Aorta (tissue), 5 donors: ENCODE results near the gene MYO1C. TPM values are rescaled to one million over a fixed set of nuclear protein-coding genes. Genes with fewer than 3 reads are reported as not detected.

Experiments used
- ATAC-seq: fragments of 200-7000 bp; cut with Tn5 transposase; one replicate; pipeline ENCODE4 v1.9.1; 2022; ENCODE audit warnings: moderate library complexity; ENCODE audit not compliant: low FRiP score
- DNase-seq, 2 donors: peaks; one replicate each; pipeline ENCODE4 v3.0.0-alpha.2; 2020
- H3K27ac ChIP-seq, 2 donors: one replicate each; pipeline ENCODE4 v1.5.1; 2013; ENCODE audit warnings: low read length in 2 of 2, mild to moderate bottlenecking in 2 of 2, moderate library complexity in 2 of 2, control low read depth in 1 of 2, inconsistent platforms in 1 of 2, low read depth in 1 of 2
- H3K27me3 ChIP-seq, 2 donors: one replicate each; pipeline ENCODE4 v1.6.1; 2013; ENCODE audit warnings: control low read depth in 1 of 2, low read length in 1 of 2, mild to moderate bottlenecking in 1 of 2, moderate library complexity in 1 of 2; ENCODE audit not compliant: insufficient read depth in 2 of 2, control insufficient read depth in 1 of 2
- H3K36me3 ChIP-seq, 2 donors: one replicate each; pipeline ENCODE4 v1.6.1; 2013; ENCODE audit warnings: control low read depth in 1 of 2, low read length in 1 of 2, mild to moderate bottlenecking in 1 of 2; ENCODE audit not compliant: insufficient read depth in 2 of 2, control insufficient read depth in 1 of 2
- H3K4me1 ChIP-seq, 2 donors: one replicate each; pipeline ENCODE4 v1.6.1; 2013; ENCODE audit warnings: low read length in 2 of 2, control low read depth in 1 of 2, mild to moderate bottlenecking in 1 of 2, moderate library complexity in 1 of 2; ENCODE audit not compliant: insufficient read depth in 2 of 2, control insufficient read depth in 1 of 2
- H3K4me3 ChIP-seq, 2 donors: one replicate each; pipeline ENCODE4 v1.5.1; 2013; ENCODE audit warnings: low read length in 2 of 2, control low read depth in 1 of 2, mild to moderate bottlenecking in 1 of 2
- H3K9me3 ChIP-seq: one replicate; pipeline ENCODE4 v1.6.1; 2013; ENCODE audit warnings: mild to moderate bottlenecking, low read length; ENCODE audit not compliant: control insufficient read depth
- WGBS, 2 donors: extraction: QIAGEN DNeasy Blood & Tissue Kit; methylation state at CpG; one replicate each; pipeline ENCODE4 v1.1.7; 2013; 5-methylcytosine and 5-hydroxymethylcytosine counted together
- intact Hi-C, 2 donors: fragments of 100-400 bp; cut with DNase I; formaldehyde crosslinking; loops; one replicate each; pipeline versions ENCODE4 v1.14.2 to v1.15.0; 2022
- polyA plus RNA-seq, 2 donors: library from polyadenylated mRNA; stranded (reverse); fragments of 200-250 nt; gene quantifications; one replicate each; pipeline ENCODE4 v1.2.3, GENCODE V29; 2013
- total RNA-seq, 2 donors: library from RNA; stranded (reverse); fragmentation: NEBNext Ultra II Directional; extraction: Animal tissue kit (Norgen Biotek cat#: 25700); gene quantifications; one replicate each; pipeline ENCODE4 v1.2.1, GENCODE V29; 2021
- donor health status: healthy with polysubstance abuse.
- donor health status: Bipolar disorder and iron deficiency.
- donor health status: DM: no; HTN: no; CAD: no.
- donor health status: DM: no; HTN: no; CAD: no.
- donor health status: DM: yes; HTN: yes; CAD: no.

Gene MYO1C
- total and polyA plus RNA-seq, 4 donors = 62.6 to 354 (median 202) TPM

- Histone ChIP-seq H3K4me1 (peaks cover 0 to 4% of the 10 kb centered on the region in 2 donors), H3K27me3 (no peaks in the 10 kb centered on the region), H3K36me3 (no peaks in the 10 kb centered on the region), H3K4me3 (no peak overlapping the region), H3K27ac (no peak overlapping the region), H3K9me3 (no peaks in the 10 kb centered on the region)
- ATAC-seq = peak; percentile 41
- intact Hi-C loops = no loop called here
- no peak for DNase-seq
- WGBS, 2 donors = 36 to 48% methylated on average over 11 of the region's 11 CpGs
Observed at GRCh38 chr17:1438593-1439083, 53.8 kb downstream of the MYO1C start.

GRCh38 chr17:1435326-1435725, 57.2 kb downstream of the MYO1C start:
- intact Hi-C loops = no loop called here
- ATAC-seq = no peak
- peaks cover 0 to 4% of the 10 kb centered on the region in 2 donors for H3K4me1 ChIP-seq
- no peak overlapping the region for H3K27ac ChIP-seq
- DNase-seq = no peak
- H3K36me3 ChIP-seq = no peaks in the 10 kb centered on the region
- H3K9me3 ChIP-seq = no peaks in the 10 kb centered on the region
- H3K4me3 ChIP-seq = no peak overlapping the region
- no peaks in the 10 kb centered on the region for H3K27me3 ChIP-seq
- 61 to 67% methylated on average over 3 of the region's 3 CpGs for whole genome bisulfite sequencing, 2 donors

- H3K36me3 ChIP-seq = no peaks in the 10 kb centered on the region
- no peak for DNase-seq
Observed at GRCh38 chr17:1434150-1434549, 58.3 kb downstream of the MYO1C start.

GRCh38 chr17:1431631-1432104, 60.8 kb downstream of the MYO1C start:
- H3K27ac ChIP-seq = no peak overlapping the region
- DNase-seq = no peak

More at GRCh38 chr17:1434150-1434549, 58.3 kb downstream of the MYO1C start:
- Histone ChIP-seq H3K4me1 (peaks cover 0 to 4% of the 10 kb centered on the region in 2 donors), H3K4me3 (no peak overlapping the region), H3K27me3 (no peaks in the 10 kb centered on the region), H3K9me3 (no peaks in the 10 kb centered on the region), H3K27ac (no peak overlapping the region)
- no peak for ATAC-seq
- 95 to 97% methylated on average over 3 of the region's 3 CpGs for whole genome bisulfite sequencing, 2 donors
- intact Hi-C loops = no loop called here

GRCh38 chr17:1423456-1424135, 68.9 kb downstream of the MYO1C start:
- H3K36me3 ChIP-seq = peaks cover 0 to 2% of the 10 kb centered on the region in 2 donors
- peak; percentile 26 for ATAC-seq
- H3K27ac ChIP-seq = peak overlapping the region; percentile 8 to 70

More at GRCh38 chr17:1431631-1432104, 60.8 kb downstream of the MYO1C start:
- H3K36me3 ChIP-seq = no peaks in the 10 kb centered on the region
- no peaks in the 10 kb centered on the region for H3K4me1 ChIP-seq
- WGBS, 2 donors = 88 to 93% methylated on average over 2 of the region's 2 CpGs
- no peaks in the 10 kb centered on the region for H3K27me3 ChIP-seq
- no peaks in the 10 kb centered on the region for H3K9me3 ChIP-seq
- no peak overlapping the region for H3K4me3 ChIP-seq
- ATAC-seq = no peak
- intact Hi-C loops = no loop called here

GRCh38 chr17:1422885-1423284, 69.6 kb downstream of the MYO1C start:
- ATAC-seq (peak; percentile 54), DNase-seq (no peak)
- H3K27ac ChIP-seq = peak overlapping the region; percentile 69 to 70
- H3K4me1 ChIP-seq = no peaks in the 10 kb centered on the region
- H3K36me3 ChIP-seq = peaks cover 0 to 2% of the 10 kb centered on the region in 2 donors
- H3K4me3 ChIP-seq = no peak overlapping the region
- no peaks in the 10 kb centered on the region for H3K27me3 ChIP-seq
- WGBS, 2 donors = 23 to 25% methylated on average over 7 of the region's 7 CpGs
- intact Hi-C loops = no loop called here
- H3K9me3 ChIP-seq = no peaks in the 10 kb centered on the region

More at GRCh38 chr17:1423456-1424135, 68.9 kb downstream of the MYO1C start:
- 62 to 67% methylated on average over 10 of the region's 10 CpGs for WGBS, 2 donors
- Histone ChIP-seq H3K4me1 (no peaks in the 10 kb centered on the region), H3K27me3 (no peaks in the 10 kb centered on the region), H3K9me3 (no peaks in the 10 kb centered on the region), H3K4me3 (no peak overlapping the region)
- no peak for DNase-seq
- intact Hi-C loops = no loop called here

GRCh38 chr17:1421470-1421869, 71.0 kb downstream of the MYO1C start:
- Histone ChIP-seq H3K4me3 (no peak overlapping the region), H3K27me3 (no peaks in the 10 kb centered on the region), H3K27ac (no peak overlapping the region), H3K9me3 (no peaks in the 10 kb centered on the region), H3K36me3 (peaks cover 0 to 2% of the 10 kb centered on the region in 2 donors), H3K4me1 (no peaks in the 10 kb centered on the region)
- WGBS, 2 donors = 90 to 91% methylated on average over 11 of the region's 11 CpGs
- intact Hi-C loops = no loop called here
- no peak for ATAC-seq
- DNase-seq = no peak

GRCh38 chr17:1420981-1421380, 71.5 kb downstream of the MYO1C start:
- Histone ChIP-seq H3K27me3 (no peaks in the 10 kb centered on the region), H3K27ac (no peak overlapping the region), H3K9me3 (no peaks in the 10 kb centered on the region), H3K36me3 (peaks cover 0 to 2% of the 10 kb centered on the region in 2 donors), H3K4me3 (no peak overlapping the region), H3K4me1 (no peaks in the 10 kb centered on the region)
- DNase-seq (no peak), ATAC-seq (no peak)
- intact Hi-C loops = no loop called here
- WGBS, 2 donors = 81 to 85% methylated on average over 2 of the region's 2 CpGs

- ATAC-seq = no peak
- DNase-seq = no peak
- peaks cover 0 to 2% of the 10 kb centered on the region in 2 donors for H3K36me3 ChIP-seq
- no peaks in the 10 kb centered on the region for H3K4me1 ChIP-seq
- H3K9me3 ChIP-seq = no peaks in the 10 kb centered on the region
- 95 to 96% methylated on average over 11 of the region's 11 CpGs for WGBS, 2 donors
- intact Hi-C loops = no loop called here
- H3K27ac ChIP-seq = no peak overlapping the region
- no peak overlapping the region for H3K4me3 ChIP-seq
- H3K27me3 ChIP-seq = no peaks in the 10 kb centered on the region
Observed at GRCh38 chr17:1420163-1420562, 72.3 kb downstream of the MYO1C start.
